Ectodermal cell (in vitro differentiated cells): ENCODE measurements around the gene IL11.

Experiments
- H3K27ac ChIP-seq: 2 replicates; pipeline ENCODE4 v1.7.0; 2013; ENCODE audit warnings: mild to moderate bottlenecking, low read depth, low read length; ENCODE audit not compliant: insufficient read depth, poor library complexity, severe bottlenecking
- H3K27me3 ChIP-seq: 2 replicates; pipeline ENCODE4 v1.7.0; 2013; ENCODE audit warnings: mild to moderate bottlenecking, low read length; ENCODE audit not compliant: insufficient read depth, control insufficient read depth, poor library complexity, severe bottlenecking
- H3K36me3 ChIP-seq: one replicate; pipeline ENCODE4 v1.7.0; 2013; ENCODE audit warnings: low read length; ENCODE audit not compliant: control insufficient read depth, insufficient read depth
- H3K4me1 ChIP-seq: one replicate; pipeline ENCODE4 v1.7.0; 2013; ENCODE audit warnings: low read length; ENCODE audit not compliant: control insufficient read depth, insufficient read depth
- H3K4me3 ChIP-seq: 2 replicates; pipeline ENCODE4 v1.7.0; 2013; ENCODE audit warnings: low read depth, low read length, control low read depth; ENCODE audit not compliant: insufficient read depth
- H3K9me3 ChIP-seq: 2 replicates; pipeline ENCODE4 v1.7.0; 2013; ENCODE audit warnings: mild to moderate bottlenecking, low read length, moderate library complexity; ENCODE audit not compliant: control insufficient read depth
- WGBS, 2 experiments: methylation state at CpG; one replicate each; pipeline ENCODE4 v1.1.7; 2013; ENCODE audit warnings: missing lambda C conversion rate in 2 of 2; 5-methylcytosine and 5-hydroxymethylcytosine counted together

Gene IL11

GRCh38 chr19:55358493-55358892 is 11.8 kb downstream of the IL11 start:
- WGBS, 2 experiments: 90 to 93% methylated on average over 19 of the region's 19 CpGs
- Histone ChIP-seq H3K27me3 (peaks cover 40% of the 10 kb centered on the region), H3K9me3 (no peaks in the 10 kb centered on the region), H3K4me1 (peaks cover 6% of the 10 kb centered on the region), H3K27ac (no peak overlapping the region), H3K36me3 (no peaks in the 10 kb centered on the region), H3K4me3 (no peak overlapping the region)

GRCh38 chr19:55355213-55355821 is 14.9 kb downstream of the IL11 start:
- no peaks in the 10 kb centered on the region for H3K36me3 ChIP-seq
- no peak overlapping the region for H3K27ac ChIP-seq
- H3K4me1 ChIP-seq: peaks cover 6% of the 10 kb centered on the region
- no peak overlapping the region for H3K4me3 ChIP-seq
- WGBS, 2 experiments: 47 to 48% methylated on average over 12 of the region's 13 CpGs
- H3K27me3 ChIP-seq: peaks cover 61% of the 10 kb centered on the region
- no peaks in the 10 kb centered on the region for H3K9me3 ChIP-seq

GRCh38 chr19:55354698-55355212 is 15.5 kb downstream of the IL11 start, which contains the start of gene COX6B2:
Gene COX6B2, minus strand, starts transcription at chr19:55354719. Its CDS starts 198 bp downstream, at chr19:55354521.
- no peaks in the 10 kb centered on the region for H3K9me3 ChIP-seq
- H3K27me3 ChIP-seq: peaks cover 61% of the 10 kb centered on the region
- H3K27ac ChIP-seq: no peak within 1 kb of the TSS
- peaks cover 6% of the 10 kb centered on the region for H3K4me1 ChIP-seq
- WGBS, 2 experiments: 2 to 5% methylated on average over 34 to 35 of the region's 43 CpGs
- H3K36me3 ChIP-seq: no peaks in the 10 kb centered on the region
- H3K4me3 ChIP-seq: peak within 1 kb of the TSS; percentile 22

- Histone ChIP-seq H3K27me3 (peaks cover 61% of the 10 kb centered on the region), H3K4me3 (peak overlapping the region; percentile 22), H3K27ac (no peak overlapping the region), H3K4me1 (peaks cover 7% of the 10 kb centered on the region), H3K36me3 (no peaks in the 10 kb centered on the region), H3K9me3 (no peaks in the 10 kb centered on the region)
- 1 to 2% methylated on average over 72 of the region's 72 CpGs for WGBS, 2 experiments
These were observed 16.2 kb downstream of the IL11 start for GRCh38 chr19:55353803-55354697.

- Histone ChIP-seq H3K4me3 (peak overlapping the region; percentile 22), H3K27me3 (peaks cover 61% of the 10 kb centered on the region), H3K27ac (no peak overlapping the region), H3K9me3 (no peaks in the 10 kb centered on the region), H3K36me3 (no peaks in the 10 kb centered on the region), H3K4me1 (peaks cover 13% of the 10 kb centered on the region)
- WGBS, 2 experiments: 8 to 9% methylated on average over 24 of the region's 24 CpGs
These were observed 16.9 kb downstream of the IL11 start for GRCh38 chr19:55353356-55353802.

GRCh38 chr19:55352549-55353145 is 17.6 kb downstream of the IL11 start:
- Histone ChIP-seq H3K9me3 (no peaks in the 10 kb centered on the region), H3K27ac (no peak overlapping the region), H3K4me1 (peaks cover 21% of the 10 kb centered on the region), H3K27me3 (peaks cover 61% of the 10 kb centered on the region), H3K36me3 (no peaks in the 10 kb centered on the region), H3K4me3 (no peak overlapping the region)
- 85 to 87% methylated on average over 25 of the region's 25 CpGs for WGBS, 2 experiments

GRCh38 chr19:55352040-55352439 is 18.2 kb downstream of the IL11 start:
- H3K9me3 ChIP-seq: no peaks in the 10 kb centered on the region
- H3K27ac ChIP-seq: no peak overlapping the region
- no peaks in the 10 kb centered on the region for H3K36me3 ChIP-seq
- 91 to 93% methylated on average over 6 of the region's 6 CpGs for WGBS, 2 experiments
- H3K4me3 ChIP-seq: no peak overlapping the region
- H3K4me1 ChIP-seq: peaks cover 21% of the 10 kb centered on the region
- peaks cover 56% of the 10 kb centered on the region for H3K27me3 ChIP-seq

- Histone ChIP-seq H3K36me3 (no peaks in the 10 kb centered on the region), H3K4me1 (peaks cover 21% of the 10 kb centered on the region), H3K9me3 (no peaks in the 10 kb centered on the region), H3K27me3 (peaks cover 43% of the 10 kb centered on the region), H3K4me3 (no peak overlapping the region), H3K27ac (no peak overlapping the region)
- WGBS, 2 experiments: 91 to 95% methylated on average over 11 of the region's 11 CpGs
These were observed 19.5 kb downstream of the IL11 start for GRCh38 chr19:55350620-55351315.

GRCh38 chr19:55348317-55349034 is 21.8 kb downstream of the IL11 start:
- Histone ChIP-seq H3K36me3 (peaks cover 3% of the 10 kb centered on the region), H3K4me3 (peak overlapping the region; percentile 11), H3K27me3 (peaks cover 21% of the 10 kb centered on the region), H3K4me1 (peaks cover 21% of the 10 kb centered on the region), H3K9me3 (no peaks in the 10 kb centered on the region), H3K27ac (peak overlapping the region; percentile 53)
- 14 to 15% methylated on average over 22 of the region's 22 CpGs for WGBS, 2 experiments
